ENCODE measurements around the gene GOLGA5.
A peak's percentile ranks its signal among the peaks of the same experiment; 100 is the strongest.

GOLGA5 gene

DNA sequence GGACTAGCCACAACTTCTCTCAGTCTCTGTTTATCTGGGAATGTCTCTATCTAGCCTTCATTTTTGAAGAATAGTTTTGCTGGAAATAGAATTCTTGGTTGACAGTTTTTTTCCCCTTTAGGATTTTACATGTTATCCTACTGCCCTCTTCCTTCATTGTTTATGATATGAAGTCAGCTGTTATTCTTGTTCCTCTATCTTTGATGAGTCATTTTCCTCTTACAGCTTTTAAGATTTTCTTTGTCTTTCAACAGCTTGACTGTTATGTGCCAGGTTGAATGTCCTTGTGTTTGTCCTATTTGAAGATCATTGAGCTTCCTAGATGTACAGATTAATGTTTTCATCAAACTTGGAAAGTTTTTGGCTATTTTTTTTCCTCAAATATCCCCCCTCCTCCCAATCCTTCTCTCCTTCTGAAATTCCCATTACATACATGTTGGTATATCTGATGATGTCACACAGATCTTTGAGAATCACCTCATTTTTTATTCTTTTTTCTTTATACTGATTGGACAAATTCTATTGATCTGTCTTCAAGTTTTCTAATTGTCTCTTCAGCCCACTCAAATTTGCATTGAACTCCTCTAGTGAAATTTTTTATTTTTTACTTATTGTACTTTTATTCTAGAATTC, 4.5 kb upstream of the GOLGA5 start:
- Histone ChIP-seq H3K4ac (ENCODE audit: low read depth, low read length) (no peak overlapping the region), H3K56ac (ENCODE audit: low read length) (no peak overlapping the region), H3K18ac (ENCODE audit: low read length) (no peak overlapping the region), H2AK5ac (ENCODE audit: low read length) (no peak overlapping the region), H3K4me1 (ENCODE audit: control insufficient read depth, low read depth, low read length) (no peaks in the 10 kb centered on the region), H3K36me3 (ENCODE audit: control insufficient read depth, insufficient read depth, low read length) (no peaks in the 10 kb centered on the region), H3K27me3 (ENCODE audit: insufficient read depth, low read length, poor library complexity) (no peaks in the 10 kb centered on the region), H3K23ac (ENCODE audit: low read length) (no peak overlapping the region), H3K4me3 (ENCODE audit: low read length) (no peak overlapping the region), H4K5ac (ENCODE audit: low read length) (no peak overlapping the region), H3K79me2 (ENCODE audit: control insufficient read depth, insufficient read depth, low read length) (peaks cover 2% of the 10 kb centered on the region), H4K8ac (ENCODE audit: low read depth, low read length) (no peak overlapping the region), H3K79me1 (ENCODE audit: low read length) (peaks cover 2% of the 10 kb centered on the region), H2BK120ac (ENCODE audit: low read depth, low read length) (no peak overlapping the region), H3K9ac (ENCODE audit: low read length) (no peak overlapping the region), H2BK15ac (replicated peaks; ENCODE audit: low read depth) (no peak overlapping the region), H3K4me2 (ENCODE audit: low read length) (no peak overlapping the region), H2BK5ac (ENCODE audit: low read length) (no peak overlapping the region), H3K27ac (ENCODE audit: low read depth, low read length) (no peak overlapping the region)
- peak; percentile 15 for DNase-seq

- H2BK120ac ChIP-seq (ENCODE audit: low read depth, low read length), result no peak overlapping the region
- no peak overlapping the region for H3K27ac ChIP-seq (ENCODE audit: low read depth, low read length)
- peaks cover 6% of the 10 kb centered on the region for H3K79me1 ChIP-seq (ENCODE audit: low read length)
- H3K23ac ChIP-seq (ENCODE audit: low read length), result no peak overlapping the region
- no peak overlapping the region for H2AK5ac ChIP-seq (ENCODE audit: low read length)
- H3K56ac ChIP-seq (ENCODE audit: low read length), result no peak overlapping the region
- H4K5ac ChIP-seq (ENCODE audit: low read length), result no peak overlapping the region
- H3K18ac ChIP-seq (ENCODE audit: low read length), result no peak overlapping the region
- H3K27me3 ChIP-seq (ENCODE audit: insufficient read depth, low read length, poor library complexity), result no peaks in the 10 kb centered on the region
- H3K9ac ChIP-seq (ENCODE audit: low read length), result no peak overlapping the region
- no peak overlapping the region for H2BK5ac ChIP-seq (ENCODE audit: low read length)
- peaks cover 7% of the 10 kb centered on the region for H3K79me2 ChIP-seq (ENCODE audit: control insufficient read depth, insufficient read depth, low read length)
- H4K8ac ChIP-seq (ENCODE audit: low read depth, low read length), result no peak overlapping the region
- no peaks in the 10 kb centered on the region for H3K4me1 ChIP-seq (ENCODE audit: control insufficient read depth, low read depth, low read length)
- H2BK15ac ChIP-seq (replicated peaks; ENCODE audit: low read depth), result no peak overlapping the region
- peak; percentile 59 for DNase-seq
- no peak overlapping the region for H3K4me2 ChIP-seq (ENCODE audit: low read length)
- H3K4me3 ChIP-seq (ENCODE audit: low read length), result no peak overlapping the region
- H3K36me3 ChIP-seq (ENCODE audit: control insufficient read depth, insufficient read depth, low read length), result no peaks in the 10 kb centered on the region
- H3K4ac ChIP-seq (ENCODE audit: low read depth, low read length), result no peak overlapping the region
- no CpG with 5 or more reads among the region's 4 CpGs for WGBS (ENCODE audit: extremely low coverage, insufficient coverage, low lambda C conversion rate)
These were observed 1.2 kb upstream of the GOLGA5 start for GRCh38 chr14:92792885-92793284.

- Histone ChIP-seq H3K27ac (ENCODE audit: low read depth, low read length) (no peak overlapping the region), H3K9ac (ENCODE audit: low read length) (peak overlapping the region; percentile 94), H3K4me3 (ENCODE audit: low read length) (peak overlapping the region; percentile 93), H2BK5ac (ENCODE audit: low read length) (no peak overlapping the region), H2AK5ac (ENCODE audit: low read length) (peak overlapping the region; percentile 12), H3K79me2 (ENCODE audit: control insufficient read depth, insufficient read depth, low read length) (peaks cover 7% of the 10 kb centered on the region), H3K4ac (ENCODE audit: low read depth, low read length) (peak overlapping the region; percentile 49), H4K5ac (ENCODE audit: low read length) (no peak overlapping the region), H3K36me3 (ENCODE audit: control insufficient read depth, insufficient read depth, low read length) (no peaks in the 10 kb centered on the region), H3K56ac (ENCODE audit: low read length) (peak overlapping the region; percentile 95), H3K4me1 (ENCODE audit: control insufficient read depth, low read depth, low read length) (no peaks in the 10 kb centered on the region), H3K18ac (ENCODE audit: low read length) (no peak overlapping the region), H3K23ac (ENCODE audit: low read length) (no peak overlapping the region), H3K4me2 (ENCODE audit: low read length) (peak overlapping the region; percentile 32), H3K27me3 (ENCODE audit: insufficient read depth, low read length, poor library complexity) (no peaks in the 10 kb centered on the region), H2BK15ac (replicated peaks; ENCODE audit: low read depth) (no peak overlapping the region), H4K8ac (ENCODE audit: low read depth, low read length) (no peak overlapping the region), H2BK120ac (ENCODE audit: low read depth, low read length) (no peak overlapping the region), H3K79me1 (ENCODE audit: low read length) (peaks cover 6% of the 10 kb centered on the region)
- WGBS (ENCODE audit: extremely low coverage, insufficient coverage, low lambda C conversion rate), result no CpG with 5 or more reads among the region's 20 CpGs
- DNase-seq, result peak; percentile 37
These were observed 439 bp downstream of the GOLGA5 start for GRCh38 chr14:92794547-92794941.

DNA sequence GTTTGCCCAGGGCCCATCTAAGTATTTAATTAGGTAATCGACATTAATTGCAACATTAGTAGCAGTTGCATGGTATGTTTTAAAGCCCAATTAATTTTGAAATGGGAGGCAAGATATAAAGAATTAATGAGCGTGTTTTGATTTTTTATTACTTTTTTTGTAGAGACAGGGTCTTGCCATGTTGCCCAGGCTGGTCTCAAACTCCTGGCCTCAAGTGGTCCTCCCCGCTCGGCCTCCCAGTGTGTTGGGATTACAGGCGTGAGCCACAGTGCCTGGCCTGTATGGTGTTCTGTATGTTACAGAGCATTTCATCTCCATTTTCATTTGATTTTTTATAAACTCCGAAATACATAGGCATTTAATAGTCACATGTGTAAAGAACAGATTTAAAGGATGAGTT, 856 bp downstream of the GOLGA5 start:
- Histone ChIP-seq H3K36me3 (ENCODE audit: control insufficient read depth, insufficient read depth, low read length) (no peaks in the 10 kb centered on the region), H2BK120ac (ENCODE audit: low read depth, low read length) (no peak overlapping the region), H3K27me3 (ENCODE audit: insufficient read depth, low read length, poor library complexity) (no peaks in the 10 kb centered on the region), H4K8ac (ENCODE audit: low read depth, low read length) (no peak overlapping the region), H3K27ac (ENCODE audit: low read depth, low read length) (no peak overlapping the region), H2AK5ac (ENCODE audit: low read length) (no peak overlapping the region), H3K18ac (ENCODE audit: low read length) (no peak overlapping the region), H3K4me3 (ENCODE audit: low read length) (peak overlapping the region; percentile 93), H3K4ac (ENCODE audit: low read depth, low read length) (no peak overlapping the region), H3K4me2 (ENCODE audit: low read length) (peak overlapping the region; percentile 32), H2BK15ac (replicated peaks; ENCODE audit: low read depth) (no peak overlapping the region), H3K56ac (ENCODE audit: low read length) (peak overlapping the region; percentile 95), H3K23ac (ENCODE audit: low read length) (no peak overlapping the region), H3K4me1 (ENCODE audit: control insufficient read depth, low read depth, low read length) (no peaks in the 10 kb centered on the region), H4K5ac (ENCODE audit: low read length) (no peak overlapping the region), H3K79me2 (ENCODE audit: control insufficient read depth, insufficient read depth, low read length) (peaks cover 7% of the 10 kb centered on the region), H2BK5ac (ENCODE audit: low read length) (no peak overlapping the region), H3K9ac (ENCODE audit: low read length) (peak overlapping the region; percentile 94), H3K79me1 (ENCODE audit: low read length) (peaks cover 6% of the 10 kb centered on the region)
- DNase-seq, result no peak
- WGBS (ENCODE audit: extremely low coverage, insufficient coverage, low lambda C conversion rate), result no CpG with 5 or more reads among the region's 6 CpGs

DNA sequence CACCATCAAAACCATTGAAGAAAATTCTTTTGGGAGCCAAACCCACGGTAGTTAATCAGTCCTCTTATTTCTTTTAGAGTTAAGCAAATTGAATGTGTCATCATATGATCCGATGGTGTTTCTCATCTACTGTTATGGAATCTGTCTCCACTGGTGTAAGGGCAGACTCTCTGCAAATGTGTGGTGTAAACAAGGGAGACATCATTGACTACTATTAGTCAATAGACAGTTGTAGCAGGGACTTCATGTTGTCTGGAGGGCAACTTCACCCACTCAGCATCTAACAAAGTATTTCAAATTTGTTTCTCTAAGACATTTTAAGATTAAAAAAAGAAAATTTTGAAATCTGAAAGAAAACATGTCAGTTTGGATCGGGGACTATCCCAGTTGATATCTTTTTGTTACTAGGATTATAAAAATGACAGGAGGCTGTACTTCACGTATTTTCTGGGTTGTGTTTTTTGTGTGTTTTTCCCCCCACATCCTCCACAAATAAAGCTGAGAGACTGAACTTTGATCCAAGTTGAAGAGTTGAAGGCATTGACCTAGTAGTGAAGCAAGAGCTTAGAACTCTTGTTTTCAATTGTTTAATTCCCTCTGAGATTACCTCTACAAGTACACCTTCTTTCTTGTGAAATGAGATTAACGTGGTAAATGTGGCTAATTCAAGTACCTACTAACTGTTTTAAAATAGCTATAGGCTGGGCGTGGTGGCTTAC, 4.0 kb downstream of the GOLGA5 start:
- Histone ChIP-seq H2AK5ac (ENCODE audit: low read length) (no peak overlapping the region), H3K9ac (ENCODE audit: low read length) (no peak overlapping the region), H3K27ac (ENCODE audit: low read depth, low read length) (no peak overlapping the region), H3K18ac (ENCODE audit: low read length) (no peak overlapping the region), H3K27me3 (ENCODE audit: insufficient read depth, low read length, poor library complexity) (no peaks in the 10 kb centered on the region), H2BK5ac (ENCODE audit: low read length) (no peak overlapping the region), H3K36me3 (ENCODE audit: control insufficient read depth, insufficient read depth, low read length) (no peaks in the 10 kb centered on the region), H2BK15ac (replicated peaks; ENCODE audit: low read depth) (no peak overlapping the region), H4K5ac (ENCODE audit: low read length) (no peak overlapping the region), H3K4ac (ENCODE audit: low read depth, low read length) (no peak overlapping the region), H3K4me1 (ENCODE audit: control insufficient read depth, low read depth, low read length) (no peaks in the 10 kb centered on the region), H3K79me2 (ENCODE audit: control insufficient read depth, insufficient read depth, low read length) (peaks cover 11% of the 10 kb centered on the region), H4K8ac (ENCODE audit: low read depth, low read length) (no peak overlapping the region), H3K23ac (ENCODE audit: low read length) (no peak overlapping the region), H3K56ac (ENCODE audit: low read length) (no peak overlapping the region), H3K4me2 (ENCODE audit: low read length) (no peak overlapping the region), H2BK120ac (ENCODE audit: low read depth, low read length) (no peak overlapping the region), H3K79me1 (ENCODE audit: low read length) (peaks cover 9% of the 10 kb centered on the region), H3K4me3 (ENCODE audit: low read length) (no peak overlapping the region)
- WGBS (ENCODE audit: extremely low coverage, insufficient coverage, low lambda C conversion rate), result no CpG with 5 or more reads among the region's 6 CpGs
- DNase-seq, result no peak
